Fibroblast of lung (primary cell): Measurements from ENCODE around the gene DENND1A.

ENCODE experiments used
- CTCF ChIP-seq, 2 donors: IDR thresholded peaks in 1 of 2; conservative IDR thresholded peaks in 1 of 2; 1 replicate in 1 of 2; 2 replicates in 1 of 2; pipeline ENCODE4 v1.5.1; 2011 to 2012; ENCODE audit warnings: low read length in 2 of 2, control low read depth in 1 of 2, inconsistent platforms in 1 of 2, low read depth in 1 of 2, mild to moderate bottlenecking in 1 of 2
- EZH2 ChIP-seq: IDR thresholded peaks from 2 replicates; pipeline ENCODE4 v1.5.1; 2012; ENCODE audit warnings: low read length, control low read depth, mild to moderate bottlenecking; ENCODE audit errors: missing control alignments

GRCh38 chr9:123551734-123552133, 378.2 kb downstream of the DENND1A start:
- no peak for TF ChIP-seq CTCF (conservative IDR thresholded peaks at IDR 0.05 in 1 of 2, IDR thresholded peaks at IDR 0.05 in 1 of 2; ENCODE audit: low read depth in 1 of 2, low read length in 2 of 2)
- TF ChIP-seq EZH2, result no peak
